ENCODE data around the gene LDLRAD3.

DNA sequence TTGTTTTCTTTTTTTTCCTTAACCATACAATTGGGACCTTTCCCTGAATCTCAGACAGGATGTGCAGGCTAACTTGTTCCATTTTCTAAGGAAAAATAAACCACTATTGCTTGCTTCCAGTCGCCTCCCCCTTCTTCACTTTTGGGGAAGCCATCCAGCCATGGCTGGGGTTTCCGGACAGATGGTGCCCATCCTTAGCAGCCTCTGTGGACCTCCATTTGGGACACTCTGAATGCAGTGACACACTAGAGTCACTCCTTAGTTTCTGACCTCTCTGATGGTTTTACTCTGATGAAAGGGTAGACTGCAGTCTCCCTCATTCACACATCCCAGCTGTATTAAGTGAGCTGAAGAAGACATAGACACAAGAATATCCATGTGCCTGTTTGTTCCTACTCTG lies 198.1 kb downstream of the LDLRAD3 start:
- TF ChIP-seq, protein P1, sequence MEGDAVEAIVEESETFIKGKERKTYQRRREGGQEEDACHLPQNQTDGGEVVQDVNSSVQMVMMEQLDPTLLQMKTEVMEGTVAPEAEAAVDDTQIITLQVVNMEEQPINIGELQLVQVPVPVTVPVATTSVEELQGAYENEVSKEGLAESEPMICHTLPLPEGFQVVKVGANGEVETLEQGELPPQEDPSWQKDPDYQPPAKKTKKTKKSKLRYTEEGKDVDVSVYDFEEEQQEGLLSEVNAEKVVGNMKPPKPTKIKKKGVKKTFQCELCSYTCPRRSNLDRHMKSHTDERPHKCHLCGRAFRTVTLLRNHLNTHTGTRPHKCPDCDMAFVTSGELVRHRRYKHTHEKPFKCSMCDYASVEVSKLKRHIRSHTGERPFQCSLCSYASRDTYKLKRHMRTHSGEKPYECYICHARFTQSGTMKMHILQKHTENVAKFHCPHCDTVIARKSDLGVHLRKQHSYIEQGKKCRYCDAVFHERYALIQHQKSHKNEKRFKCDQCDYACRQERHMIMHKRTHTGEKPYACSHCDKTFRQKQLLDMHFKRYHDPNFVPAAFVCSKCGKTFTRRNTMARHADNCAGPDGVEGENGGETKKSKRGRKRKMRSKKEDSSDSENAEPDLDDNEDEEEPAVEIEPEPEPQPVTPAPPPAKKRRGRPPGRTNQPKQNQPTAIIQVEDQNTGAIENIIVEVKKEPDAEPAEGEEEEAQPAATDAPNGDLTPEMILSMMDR (IDR thresholded peaks at IDR 0.05), result no peak
- no peak for TF ChIP-seq POLR2AphosphoS5 (IDR thresholded peaks at IDR 0.05)
- TF ChIP-seq POLR2A (IDR thresholded peaks at IDR 0.05), result no peak

Data from prostate gland (tissue), 2 donors.